Stimulated activated CD8-positive, alpha-beta memory T cell treated with anti-CD3 and anti-CD28 coated beads, Interleukin-7, amount 100 ng/mL, for 24 hours (primary cell): Measurements from ENCODE around the gene NAMPT.
A peak's percentile ranks its signal among the peaks of the same experiment; 100 is the strongest.
"Not testable (repeated sequence)": the region's sequence is repeated elsewhere in the genome, so short reads cannot be mapped to it uniquely, and the experiment has no call there.

Experiments used
- DNase-seq: peaks from one replicate; pipeline ENCODE4 v3.0.0-alpha.2; 2020; ENCODE audit warnings: low read depth

The NAMPT gene

DNA sequence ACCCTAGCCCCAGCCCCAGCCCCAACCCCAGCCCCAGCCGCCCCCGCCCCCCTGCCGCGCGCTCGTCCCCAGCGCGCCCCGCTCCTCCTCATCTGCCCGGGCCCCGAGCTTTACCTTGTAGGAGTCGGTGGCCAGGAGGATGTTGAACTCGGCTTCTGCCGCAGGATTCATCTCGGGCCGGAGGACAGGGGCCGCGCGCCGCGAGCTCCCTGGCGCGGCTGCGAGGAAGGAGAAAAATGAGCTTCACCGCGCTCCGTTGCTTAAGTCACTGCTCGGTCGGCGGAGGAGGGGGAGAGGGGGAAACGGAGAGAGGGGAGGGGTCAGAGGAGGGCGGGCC lies at the start of gene NAMPT:
TSS of gene NAMPT (minus strand) at position 270 of the 337 bp plus-strand sequence. CDS start at position 171, 99 bp downstream.
- peak; percentile 93 for DNase-seq

DNA sequence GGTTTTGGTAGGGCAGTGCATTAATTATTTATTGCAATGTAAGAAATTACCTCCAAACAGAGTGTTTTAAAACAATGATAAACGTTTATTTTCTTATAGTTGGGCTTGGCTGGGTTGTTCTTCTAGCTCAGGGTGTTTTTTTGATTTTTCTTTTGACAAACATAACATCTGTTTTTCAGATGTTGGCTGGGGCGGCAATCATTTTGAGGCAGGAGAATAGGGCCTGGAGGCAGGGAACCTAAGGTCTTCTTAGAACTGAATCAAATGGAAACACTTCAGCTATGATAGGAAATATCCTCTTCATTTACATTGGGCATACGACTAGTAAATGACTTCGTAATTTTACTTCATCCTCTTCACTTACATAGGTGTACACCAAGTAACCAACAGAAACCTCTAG lies 47.4 kb upstream of the NAMPT start:
- DNase-seq, result no peak

DNA sequence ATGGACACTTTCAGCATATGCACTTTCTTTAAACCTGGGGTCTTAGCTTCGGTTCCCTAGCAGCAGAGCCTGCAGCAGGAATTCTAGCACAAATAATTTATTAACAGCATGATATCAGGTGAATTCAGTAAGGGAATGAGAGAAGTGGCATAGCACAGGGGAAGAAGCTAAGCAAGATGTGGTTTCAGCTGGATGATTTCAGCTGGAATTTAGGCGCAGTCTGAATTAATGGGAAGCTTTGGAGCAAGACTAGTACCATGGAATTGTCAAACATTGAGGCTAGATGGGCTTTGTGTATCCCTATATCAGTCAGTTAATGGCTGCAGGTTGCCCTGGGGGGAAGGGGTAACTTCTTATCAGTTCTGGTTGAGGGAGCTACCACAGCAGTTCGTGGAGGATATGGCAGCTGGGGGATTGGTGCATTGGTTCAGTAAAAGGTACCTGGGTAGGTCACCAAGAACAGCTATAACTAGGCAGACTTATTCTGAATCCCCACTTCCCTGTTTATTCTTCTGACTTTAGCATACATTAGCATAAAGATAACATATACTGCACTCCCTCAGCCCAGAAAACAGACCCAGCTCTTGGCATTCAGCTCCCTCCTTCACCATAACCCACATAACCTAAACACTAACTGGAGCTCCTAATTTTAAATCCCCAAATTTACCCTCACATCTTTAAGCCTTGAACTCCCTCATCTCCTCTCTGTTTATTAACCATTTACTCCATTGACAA lies 46.8 kb upstream of the NAMPT start:
- DNase-seq, result no peak

DNA sequence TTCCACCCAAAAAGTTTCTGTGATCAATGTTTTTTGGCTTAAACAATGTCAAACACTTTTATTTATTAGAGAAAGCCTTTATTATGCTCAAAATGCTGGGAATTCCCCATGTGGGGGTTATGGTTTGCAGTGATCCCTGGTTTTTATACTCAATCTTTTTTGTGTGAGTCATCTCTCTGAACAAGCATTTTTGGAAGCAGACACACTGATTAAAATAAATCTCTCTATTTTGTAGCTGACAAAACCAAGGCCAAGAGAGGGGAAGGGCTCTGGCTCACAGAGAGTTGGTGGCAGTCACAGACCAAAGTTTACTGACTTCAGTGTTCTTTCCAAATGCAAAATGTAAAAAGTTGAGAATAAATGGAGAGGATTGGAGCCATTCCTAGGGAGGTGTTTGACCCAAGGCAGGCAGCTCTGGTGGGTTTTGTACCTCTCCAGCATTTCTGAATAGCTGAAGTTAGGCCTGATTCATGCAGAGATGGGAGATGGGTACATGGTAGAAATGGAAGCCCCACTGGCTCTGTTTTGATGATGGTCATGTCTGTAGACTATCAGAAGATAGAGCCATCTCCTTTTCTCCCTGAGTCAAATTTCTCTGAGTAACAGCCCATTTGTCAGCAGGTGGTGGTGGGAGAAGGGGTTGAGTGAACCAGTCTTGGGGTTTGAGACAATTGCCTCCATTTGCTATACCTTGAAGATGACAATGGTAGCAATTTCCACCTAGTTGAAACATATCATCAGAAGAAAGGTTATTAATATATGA lies 45.4 kb upstream of the NAMPT start:
- DNase-seq, result no peak

DNA sequence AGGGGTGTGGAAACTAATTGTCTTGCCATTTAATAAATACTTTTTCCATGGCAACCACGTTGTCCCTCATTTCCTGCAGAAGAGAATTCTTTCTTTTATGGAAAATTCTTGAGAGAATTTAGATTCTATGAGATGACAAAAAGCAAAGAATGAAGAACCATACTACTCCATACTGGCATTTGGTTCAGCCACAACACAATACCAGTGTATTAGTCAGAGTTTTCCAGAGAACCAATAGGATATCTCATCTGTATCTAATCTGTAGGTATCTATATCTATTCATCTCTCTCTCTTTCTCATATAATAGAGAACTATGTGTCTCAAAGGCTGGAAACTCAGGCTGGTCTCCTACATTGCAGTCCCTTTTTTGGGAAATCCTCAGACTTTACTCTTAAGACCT lies 44.6 kb upstream of the NAMPT start:
- no peak for DNase-seq

DNA sequence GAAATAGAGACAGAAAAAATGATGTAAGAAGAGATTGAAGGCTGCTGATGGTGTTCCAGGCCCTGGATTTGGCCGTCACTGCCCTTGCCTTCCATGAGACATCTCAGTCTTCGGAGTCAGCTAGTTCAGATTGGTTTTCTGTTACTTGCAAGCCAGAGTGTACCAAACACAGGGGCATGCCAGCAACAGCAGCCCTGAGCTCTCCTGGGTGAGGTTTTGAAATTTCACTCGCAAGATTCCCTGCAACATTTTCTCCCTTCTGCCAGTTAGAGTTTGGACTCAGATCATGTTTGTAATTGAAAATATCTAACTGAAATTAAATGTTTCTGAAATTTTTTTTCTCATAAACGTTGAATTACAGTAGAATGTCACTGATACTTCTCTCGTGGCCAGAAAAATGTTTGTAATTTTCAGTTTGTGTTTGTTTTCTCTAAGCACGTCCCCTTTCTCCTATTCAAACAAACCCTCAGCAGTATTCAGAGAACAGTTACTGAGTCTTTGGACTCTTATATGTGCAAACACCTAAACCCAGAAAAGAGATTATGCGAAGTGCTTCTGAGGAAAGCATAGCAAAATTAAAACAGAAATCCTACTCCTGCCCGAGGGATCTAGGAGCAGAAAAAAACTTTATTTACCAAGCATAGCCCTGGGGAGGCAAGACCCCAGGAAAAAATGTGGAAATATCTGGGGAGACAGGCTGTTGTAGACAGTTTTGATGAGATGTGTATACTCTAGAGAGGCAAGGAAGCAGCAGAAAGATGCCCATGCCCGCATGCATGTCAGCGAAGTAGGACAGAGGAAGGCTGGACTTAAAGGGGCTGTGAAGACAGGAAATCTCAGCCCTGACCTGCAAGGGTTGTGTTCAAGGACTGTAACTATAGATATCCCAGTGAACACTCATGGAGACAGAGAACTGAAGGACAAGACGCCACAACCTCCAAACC lies 43.0 kb upstream of the NAMPT start:
- no peak for DNase-seq

DNA sequence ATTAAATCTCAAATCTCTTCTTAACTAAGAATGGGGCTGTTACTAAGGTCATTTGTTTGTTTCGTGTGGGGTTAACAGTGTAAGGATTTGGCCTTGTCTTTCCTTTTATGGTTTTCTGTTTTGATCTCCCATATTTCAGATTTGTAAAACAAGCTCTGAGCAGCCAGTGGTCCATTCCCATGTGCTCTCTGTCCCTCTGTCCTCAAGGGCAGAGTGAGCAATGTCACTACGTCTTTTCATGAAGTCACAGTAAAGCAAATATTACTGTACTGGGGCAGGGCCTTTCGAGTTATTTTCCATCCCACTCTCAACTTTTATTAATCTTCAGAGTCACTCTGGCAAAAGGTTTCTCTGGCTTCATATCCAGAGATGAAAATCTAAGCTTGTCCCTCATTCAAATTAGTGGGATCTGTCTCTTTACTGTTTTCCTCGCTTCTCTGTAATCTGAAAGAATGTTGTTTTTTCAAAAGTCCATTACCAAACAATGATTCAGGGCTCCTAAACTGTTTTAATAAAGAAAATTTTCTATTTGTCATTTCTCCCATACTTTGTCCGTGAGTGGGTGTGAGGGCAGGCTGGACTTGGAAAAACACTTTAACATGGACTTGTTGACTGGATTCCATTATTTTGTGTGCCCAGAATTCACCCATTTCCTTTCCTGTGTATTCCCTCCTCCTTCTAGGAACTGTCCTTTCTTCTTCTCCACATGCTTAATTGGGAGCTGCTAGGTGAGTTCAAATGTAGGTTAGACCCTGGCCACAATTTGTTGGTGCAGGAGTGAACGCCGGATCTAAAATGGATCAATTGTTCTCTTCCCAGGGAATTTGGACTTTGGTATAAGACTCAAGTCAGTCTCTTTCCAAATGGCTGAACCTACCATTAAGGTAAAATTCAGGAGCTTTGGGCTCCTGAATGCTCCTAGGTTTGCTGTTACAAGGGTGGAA lies 42.1 kb upstream of the NAMPT start:
- DNase-seq, result no peak

DNA sequence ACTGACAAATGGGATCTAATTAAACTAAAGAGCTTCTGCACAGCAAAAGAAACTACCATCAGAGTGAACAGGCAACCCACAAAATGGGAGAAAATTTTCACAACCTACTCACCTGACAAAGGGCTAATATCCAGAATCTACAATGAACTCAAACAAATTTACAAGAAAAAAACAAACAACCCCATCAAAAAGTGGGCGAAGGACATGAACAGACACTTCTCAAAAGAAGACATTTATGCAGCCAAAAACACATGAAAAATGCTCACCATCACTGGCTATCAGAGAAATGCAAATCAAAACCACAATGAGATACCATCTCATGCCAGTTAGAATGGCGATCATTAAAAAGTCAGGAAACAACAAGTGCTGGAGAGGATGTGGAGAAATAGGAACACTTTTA lies 39.7 kb upstream of the NAMPT start:
- DNase-seq, result not testable (repeated sequence)

DNA sequence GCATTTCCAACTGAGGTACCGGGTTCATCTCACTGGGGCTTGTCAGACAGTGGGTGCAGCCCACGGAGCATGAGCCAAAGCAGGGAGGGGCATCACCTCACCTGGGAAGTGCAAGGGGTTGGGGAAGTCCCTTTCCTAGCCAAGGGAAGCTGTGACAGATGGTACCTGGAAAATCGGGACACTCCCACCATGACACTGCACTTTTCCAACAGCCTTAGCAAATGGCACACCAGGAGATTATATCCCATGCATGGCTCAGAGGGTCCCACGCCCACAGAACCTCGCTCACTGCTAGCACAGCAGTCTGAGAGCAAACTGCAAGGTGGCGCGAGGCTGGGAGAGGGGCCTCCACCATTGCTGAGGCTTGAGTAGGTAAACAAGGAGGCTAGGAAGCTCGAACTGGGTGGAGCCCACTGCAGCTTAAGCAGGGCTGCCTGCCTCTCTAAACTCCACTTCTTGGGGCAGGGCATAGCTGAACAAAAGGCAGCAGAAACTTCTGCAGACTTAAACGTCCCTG lies 35.5 kb upstream of the NAMPT start:
- not testable (repeated sequence) for DNase-seq

DNA sequence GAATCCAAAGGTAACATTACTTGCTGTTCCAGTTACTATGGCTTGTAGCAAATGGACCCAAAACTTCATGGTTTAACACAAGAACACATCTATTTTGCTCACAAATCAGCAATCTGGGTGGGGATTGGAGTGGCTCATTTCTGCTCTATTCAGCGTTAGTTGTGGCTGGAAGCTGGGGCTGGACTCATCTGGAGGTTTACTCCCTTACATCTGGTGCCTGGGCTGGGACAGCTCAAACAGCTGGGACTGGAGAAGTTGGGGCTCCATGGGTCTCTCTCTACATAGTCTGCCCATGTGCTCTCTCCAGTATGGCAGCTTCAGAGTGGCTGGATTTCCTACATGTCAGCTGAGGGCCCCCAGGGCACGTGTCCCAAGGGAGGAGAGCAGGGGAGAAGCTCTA lies 33.7 kb upstream of the NAMPT start:
- DNase-seq, result no peak

DNA sequence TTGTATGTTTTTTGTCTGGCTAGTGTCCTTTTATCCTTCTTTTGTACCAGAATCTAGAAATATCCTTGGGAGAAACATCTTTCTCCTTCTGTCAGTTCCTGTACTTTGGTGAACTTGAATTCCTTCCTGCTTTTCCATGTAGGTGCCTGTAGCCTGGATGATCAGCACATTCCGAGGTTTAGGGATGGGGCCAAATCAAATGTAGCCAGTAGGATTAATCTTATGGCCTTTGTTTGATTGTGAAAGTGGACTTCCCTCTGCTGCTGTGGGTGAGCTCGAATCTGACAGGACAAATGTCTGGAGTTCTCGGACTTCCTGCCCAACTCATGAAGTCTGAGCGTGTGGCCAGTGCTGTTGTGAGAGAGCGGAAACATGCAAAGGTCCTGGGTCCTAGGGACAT lies 33.2 kb upstream of the NAMPT start:
- DNase-seq, result no peak

DNA sequence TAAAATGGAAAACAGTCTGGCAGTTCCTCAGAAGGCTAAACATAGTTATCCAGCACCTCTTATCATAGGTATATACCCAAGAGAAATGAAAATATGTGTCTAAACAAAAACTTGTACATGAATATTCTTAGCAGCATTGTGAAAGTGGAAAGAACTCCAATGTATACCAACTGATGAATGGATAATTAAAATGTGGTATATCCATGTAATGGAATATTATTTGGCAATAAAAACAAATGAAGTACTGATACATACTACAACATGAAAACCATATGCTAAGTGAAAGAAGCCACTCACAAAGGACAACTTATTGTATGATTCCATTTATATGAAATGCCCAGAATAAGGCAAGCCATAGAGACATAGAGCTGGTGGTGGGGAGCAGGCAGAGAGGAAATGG lies 32.2 kb upstream of the NAMPT start:
- no peak for DNase-seq

DNA sequence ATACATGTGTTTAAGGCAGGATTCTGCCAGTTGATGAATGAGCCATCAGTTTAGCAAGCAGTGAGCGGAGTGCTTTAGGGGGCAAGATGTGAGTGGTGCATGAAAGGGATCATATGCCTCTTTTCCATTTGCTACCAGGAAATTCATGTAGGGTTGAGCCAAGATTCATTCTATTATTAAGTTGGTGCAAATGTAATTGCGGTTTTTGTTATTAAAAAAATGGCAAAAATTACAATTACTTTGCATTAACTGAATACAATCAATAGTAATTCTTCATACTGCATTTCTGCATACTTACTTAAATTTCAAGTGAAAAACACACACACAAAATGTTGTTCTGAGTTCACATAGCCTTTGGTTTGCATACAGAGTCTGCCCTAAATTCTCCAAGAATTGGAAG lies 30.1 kb upstream of the NAMPT start:
- no peak for DNase-seq

DNA sequence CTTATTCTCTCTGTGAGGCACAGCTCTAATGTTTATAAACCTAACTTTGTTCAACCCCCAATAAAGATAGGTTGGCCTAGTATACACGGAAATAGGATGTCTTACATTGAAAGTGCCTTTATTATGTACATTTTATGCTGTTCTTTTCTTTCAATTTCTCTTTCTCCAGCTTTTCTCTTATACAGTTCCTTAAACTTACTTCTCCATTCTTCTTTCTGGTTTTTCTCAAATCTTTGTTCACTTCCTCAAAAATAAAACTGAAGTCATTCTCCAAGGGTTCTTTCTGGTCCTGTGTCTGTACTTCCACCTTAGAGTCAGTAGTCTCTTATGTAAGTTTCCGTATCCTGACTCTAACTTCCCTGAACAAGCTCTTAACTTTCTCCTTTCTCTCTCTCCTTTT lies 29.2 kb upstream of the NAMPT start:
- no peak for DNase-seq

DNA sequence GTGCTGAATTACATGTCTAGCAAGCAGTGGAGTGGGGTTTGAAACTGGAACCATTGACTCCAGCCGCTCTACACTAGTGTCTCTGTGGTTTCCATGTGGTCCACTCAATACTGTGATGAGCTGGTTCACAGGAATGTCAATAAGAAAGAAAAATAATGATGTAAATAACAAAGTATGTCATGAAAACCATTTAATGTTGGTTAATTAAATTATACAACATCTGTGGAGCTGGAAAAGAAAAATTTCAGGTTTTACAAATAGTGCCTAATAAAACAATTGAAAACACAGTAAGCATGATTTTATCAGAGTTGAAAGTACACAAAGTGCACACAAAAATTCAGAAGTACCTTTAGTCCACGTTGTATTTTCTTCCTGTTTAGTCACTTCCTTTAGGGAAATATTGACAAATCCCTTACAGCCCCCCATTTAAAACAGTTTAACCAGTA lies 28.7 kb upstream of the NAMPT start:
- DNase-seq, result no peak

DNA sequence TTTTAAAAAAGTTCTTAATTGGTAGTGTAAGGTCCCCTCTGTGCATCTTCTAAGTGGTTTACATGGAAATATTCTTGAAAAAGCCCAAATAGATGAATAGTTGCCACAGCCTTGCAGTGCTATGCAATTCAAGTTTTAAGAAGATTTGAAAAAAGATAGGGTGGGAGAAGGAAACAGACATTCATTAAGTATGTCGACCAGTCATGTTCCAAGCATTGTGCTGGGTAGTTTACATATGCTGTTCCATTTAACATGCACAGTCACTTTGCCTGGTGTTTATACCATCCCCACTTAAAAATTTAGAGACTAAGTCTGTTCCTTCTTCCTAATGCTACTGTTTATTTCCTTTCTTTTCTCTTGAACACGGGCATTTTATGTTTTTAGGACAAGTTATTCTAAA lies 28.1 kb upstream of the NAMPT start:
- no peak for DNase-seq

DNA sequence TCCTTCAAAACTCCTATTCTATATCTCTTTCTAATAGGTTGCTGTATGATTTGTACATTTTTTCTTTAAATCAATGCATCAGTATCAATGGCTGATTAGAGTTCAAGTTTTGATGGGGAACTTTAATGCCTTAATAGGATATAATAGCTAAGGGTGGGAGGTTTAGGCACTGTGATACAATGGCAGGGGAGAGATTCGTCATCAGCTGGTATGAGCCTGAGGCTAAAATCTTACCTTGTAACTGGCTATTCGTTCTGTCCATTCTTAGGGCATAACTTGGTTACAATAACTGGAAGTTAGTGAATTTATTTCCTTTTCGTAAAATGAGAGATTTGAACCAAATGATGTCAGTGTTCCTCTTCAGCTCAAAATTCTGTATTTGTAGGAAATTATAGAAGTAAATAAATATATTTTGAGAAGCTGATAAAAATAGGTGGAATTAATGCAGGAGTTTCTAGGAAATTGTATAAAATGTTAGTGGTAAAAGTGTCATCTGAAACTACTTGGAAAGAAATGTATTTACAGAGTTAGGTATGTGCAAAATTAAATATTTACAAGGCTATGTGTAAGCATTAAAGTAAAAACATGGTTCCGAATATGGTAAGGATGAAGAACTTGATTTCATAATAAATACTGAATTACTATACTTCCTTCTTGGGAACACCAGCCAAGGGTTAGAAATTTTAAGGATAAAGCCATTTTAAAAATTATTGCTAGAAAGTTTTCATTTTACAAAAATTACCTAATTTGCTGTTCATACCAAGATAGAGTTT lies 27.5 kb upstream of the NAMPT start:
- no peak for DNase-seq

DNA sequence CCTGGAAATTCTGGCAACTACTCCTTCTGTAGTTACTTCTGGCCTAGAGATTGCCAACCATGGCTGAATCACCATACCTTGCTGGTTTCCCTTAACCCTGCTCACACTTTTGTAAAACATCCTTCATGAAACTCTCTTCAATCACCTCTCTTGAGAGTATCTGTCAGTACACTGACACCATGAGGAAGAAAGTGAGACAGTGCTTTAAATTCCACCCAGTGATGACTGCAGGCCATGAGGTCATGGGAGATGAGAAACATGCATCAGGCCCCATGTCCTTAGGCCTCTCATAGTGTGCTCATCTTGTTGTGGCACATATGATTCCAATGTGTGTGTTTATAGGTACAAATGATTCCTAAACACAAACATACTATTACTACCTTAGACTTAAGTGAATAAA lies 24.6 kb upstream of the NAMPT start:
- DNase-seq, result no peak

DNA sequence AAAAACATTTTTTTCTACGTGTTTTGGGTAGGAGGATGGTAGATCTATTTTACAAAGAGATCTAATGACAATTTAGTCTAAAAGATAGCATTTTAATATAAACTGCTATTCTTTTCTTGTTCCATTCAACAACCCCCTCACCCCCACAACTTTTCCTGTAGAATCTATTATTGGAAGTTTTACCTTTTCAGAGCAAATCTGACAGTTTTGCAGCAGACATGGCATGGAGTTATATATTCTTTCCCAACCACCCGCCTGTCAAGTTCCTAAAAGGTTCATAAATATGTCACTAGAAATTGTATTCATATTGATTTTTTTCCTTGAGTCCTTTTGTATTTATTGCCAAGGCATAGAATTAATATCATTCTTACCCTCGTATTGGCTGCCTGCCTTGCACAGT lies 21.5 kb upstream of the NAMPT start:
- no peak for DNase-seq

DNA sequence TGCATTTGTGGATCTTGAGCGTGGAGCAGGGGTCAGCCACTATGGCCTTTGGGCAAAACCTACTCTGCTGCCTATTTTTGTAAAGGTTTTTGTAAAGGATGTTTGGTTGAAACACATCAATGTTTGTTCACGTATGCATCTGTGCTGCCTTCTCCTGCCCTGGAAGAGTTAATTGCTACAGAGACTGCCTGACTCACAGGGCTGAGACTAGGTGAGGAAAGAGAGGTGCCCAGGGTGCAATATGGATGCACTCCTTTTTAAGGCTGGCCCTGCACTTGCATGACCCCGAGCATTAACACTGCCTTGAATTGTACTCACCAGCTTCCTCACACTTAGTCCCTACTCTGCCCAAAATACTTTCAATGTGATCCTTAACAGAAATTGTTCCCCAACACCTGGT lies 20.9 kb upstream of the NAMPT start:
- no peak for DNase-seq
